SK-N-SH treated with all-trans-retinoic acid at 6 μM for 48 hours (cell line): ENCODE data around the gene SLC2A6.

Source experiments
- ATAC-seq: fragments of 200-7000 bp; cut with Tn5 transposase; 3 replicates; pipeline ENCODE4 v1.9.1; 2020; ENCODE audit warnings: mild to moderate bottlenecking, moderate library complexity
- ARNTL ChIP-seq: fragments of 450-650 bp; formaldehyde crosslinking; IDR thresholded peaks from 2 replicates; pipeline ENCODE4 v1.5.0; 2020; ENCODE audit warnings: low read depth, mild to moderate bottlenecking, moderate library complexity, borderline replicate concordance
- BACH2 ChIP-seq: fragments of 250-450 bp; sonication (Bioruptor Pico); IDR thresholded peaks from 2 replicates; pipeline ENCODE4 v1.9.0; 2021; ENCODE audit warnings: mild to moderate bottlenecking, borderline replicate concordance
- CREB5 ChIP-seq: fragments of 250-450 bp; sonication (Bioruptor Pico); IDR thresholded peaks from 2 replicates; pipeline ENCODE4 v1.5.1; 2020; ENCODE audit warnings: low read depth, mild to moderate bottlenecking, moderate library complexity
- CSDC2 ChIP-seq: fragments of 250-450 bp; sonication (Bioruptor Pico); IDR thresholded peaks from 2 replicates; pipeline ENCODE4 v1.5.0; 2020; ENCODE audit warnings: mild to moderate bottlenecking, moderate library complexity
- CSRNP3 ChIP-seq: fragments of 250-450 bp; sonication (Bioruptor Pico); IDR thresholded peaks from 2 replicates; pipeline ENCODE4 v1.5.1; 2021; ENCODE audit warnings: mild to moderate bottlenecking, moderate library complexity
- GLIS3 ChIP-seq: fragments of 250-450 bp; sonication (Bioruptor Pico); IDR thresholded peaks from 2 replicates; pipeline ENCODE4 v1.5.0; 2020; ENCODE audit warnings: mild to moderate bottlenecking, moderate library complexity
- OSR1 ChIP-seq: fragments of 250-450 bp; sonication (Bioruptor Pico); IDR thresholded peaks from 2 replicates; pipeline ENCODE4 v1.8.0; 2022; ENCODE audit warnings: moderate library complexity, mild to moderate bottlenecking, inconsistent platforms
- PATZ1 ChIP-seq: fragments of 250-450 bp; sonication (Bioruptor Pico); IDR thresholded peaks from 2 replicates; pipeline ENCODE4 v1.8.0; 2020; ENCODE audit warnings: mild to moderate bottlenecking, moderate library complexity, borderline replicate concordance
- PPARA ChIP-seq: fragments of 250-450 bp; sonication (Bioruptor Pico); IDR thresholded peaks from 2 replicates; pipeline ENCODE4 v1.5.0; 2020; ENCODE audit warnings: mild to moderate bottlenecking, borderline replicate concordance
- RARB ChIP-seq: fragments of 250-450 bp; sonication (Bioruptor Pico); IDR thresholded peaks from 2 replicates; pipeline ENCODE4 v1.8.0; 2021; ENCODE audit warnings: mild to moderate bottlenecking, moderate library complexity
- SNAI2 ChIP-seq: fragments of 250-450 bp; sonication (Bioruptor Pico); IDR thresholded peaks from 2 replicates; pipeline ENCODE4 v1.5.0; 2020; ENCODE audit warnings: mild to moderate bottlenecking, moderate library complexity
- TCF4 ChIP-seq: fragments of 250-450 bp; sonication (Bioruptor Pico); IDR thresholded peaks from 2 replicates; pipeline ENCODE4 v1.8.0; 2021; ENCODE audit warnings: mild to moderate bottlenecking, moderate library complexity, borderline replicate concordance
- TSHZ2 ChIP-seq: fragments of 250-450 bp; sonication (Bioruptor Pico); IDR thresholded peaks from 2 replicates; pipeline ENCODE4 v1.5.0; 2020; ENCODE audit warnings: mild to moderate bottlenecking, moderate library complexity
- ZC3H10 ChIP-seq: fragments of 250-450 bp; sonication (Bioruptor Pico); IDR thresholded peaks from 2 replicates; pipeline ENCODE4 v1.5.1; 2021; ENCODE audit warnings: mild to moderate bottlenecking, moderate library complexity
- ZFP3 ChIP-seq: fragments of 250-450 bp; sonication (Bioruptor Pico); IDR thresholded peaks from 2 replicates; pipeline ENCODE4 v1.5.0; 2020; ENCODE audit warnings: mild to moderate bottlenecking, moderate library complexity
- ZNF565 ChIP-seq: fragments of 450-650 bp; formaldehyde crosslinking; conservative IDR thresholded peaks from 2 replicates; pipeline ENCODE4 v1.5.0; 2020; ENCODE audit warnings: low read depth, mild to moderate bottlenecking, moderate library complexity
- ZNF8 ChIP-seq: fragments of 450-650 bp; formaldehyde crosslinking; IDR thresholded peaks from 2 replicates; pipeline ENCODE4 v1.5.0; 2020; ENCODE audit warnings: mild to moderate bottlenecking, moderate library complexity

Gene SLC2A6

GRCh38 chr9:133505901-133506652 is 27.2 kb upstream of the SLC2A6 start:
- TF ChIP-seq ZC3H10 (no peak), TSHZ2 (0 out of 2 replicates have a peak, but pooled peaks have one; percentile 38), CREB5 (CRISPR knock-in tag) (no peak)
- ATAC-seq = peak; percentile 31

- no peak; the same call in 2 of the 3 replicates for ATAC-seq
- no peak for TF ChIP-seq ZNF8 (CRISPR knock-in tag)
- no peak for TF ChIP-seq PATZ1 (CRISPR knock-in tag)
- no peak for TF ChIP-seq TCF4
- no peak for TF ChIP-seq ARNTL
- no peak for TF ChIP-seq RARB (CRISPR knock-in tag)
- TF ChIP-seq TSHZ2 = no peak
- TF ChIP-seq ZNF565 (CRISPR knock-in tag) = no peak
- no peak for TF ChIP-seq OSR1 (CRISPR knock-in tag)
- TF ChIP-seq CREB5 (CRISPR knock-in tag) = no peak
- TF ChIP-seq PPARA (CRISPR knock-in tag) = no peak
- no peak for TF ChIP-seq CSRNP3 (CRISPR knock-in tag)
- TF ChIP-seq GLIS3 (CRISPR knock-in tag) = no peak
- TF ChIP-seq SNAI2 = no peak
- no peak for TF ChIP-seq BACH2 (CRISPR knock-in tag)
- TF ChIP-seq CSDC2 (CRISPR knock-in tag) = no peak
- no peak for TF ChIP-seq ZFP3 (CRISPR knock-in tag)
These were observed 26.4 kb upstream of the SLC2A6 start for GRCh38 chr9:133505186-133505830.
